GM19043 (cell line): ENCODE data around the gene HAP1.
"Not testable (repeated sequence)": the region's sequence is repeated elsewhere in the genome, so short reads cannot be mapped to it uniquely, and the experiment has no call there.

ENCODE experiments used
- ATAC-seq: cut with Tn5 transposase; IDR thresholded peaks from one replicate; pipeline ENCODE4 v1.9.1; 2021; ENCODE audit warnings: low read depth; ENCODE audit not compliant: unreplicated experiment

HAP1 gene

GRCh38 chr17:41734139-41734948 is at the start of gene HAP1:
Gene HAP1, minus strand, starts transcription at chr17:41734643. Its CDS starts 9 bp downstream, at chr17:41734634.
- no peak for ATAC-seq

GRCh38 chr17:41782142-41782541 is 47.7 kb upstream of the HAP1 start:
- ATAC-seq, result no peak

- no peak for ATAC-seq
These were observed 47.1 kb upstream of the HAP1 start for GRCh38 chr17:41781404-41782110.

- ATAC-seq, result no peak
These were observed 45.5 kb upstream of the HAP1 start for GRCh38 chr17:41779954-41780353.

DNA sequence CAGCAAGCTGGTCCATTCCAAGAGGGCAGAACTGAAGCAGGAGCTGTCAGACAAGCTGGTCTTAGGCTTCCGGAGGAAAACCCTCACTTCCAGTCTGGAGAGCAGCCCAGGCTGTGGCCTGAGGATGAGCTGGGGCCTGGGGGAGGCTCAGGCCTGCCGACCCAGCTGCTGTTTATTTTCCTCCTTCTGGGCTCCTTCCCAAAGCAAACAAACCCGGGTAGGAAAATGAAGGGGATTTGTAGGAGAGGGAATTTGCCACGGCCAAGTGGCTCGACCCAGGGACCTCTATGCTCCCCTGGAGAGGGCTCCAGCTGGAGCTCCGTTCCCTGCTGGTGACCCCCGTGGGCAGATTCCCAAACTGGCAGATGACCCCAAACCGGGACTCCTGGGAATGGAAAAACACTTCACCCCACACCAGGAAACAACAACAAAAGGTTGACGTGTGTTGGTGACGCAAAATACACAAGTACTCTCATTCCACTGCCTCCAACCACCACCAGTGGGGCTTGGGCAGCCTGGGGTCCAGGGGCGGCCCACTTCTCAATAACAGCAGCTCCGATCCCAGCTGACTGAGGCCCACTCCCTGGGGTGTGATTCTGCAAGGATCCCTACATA is 43.2 kb upstream of the HAP1 start:
- ATAC-seq, result no peak

DNA sequence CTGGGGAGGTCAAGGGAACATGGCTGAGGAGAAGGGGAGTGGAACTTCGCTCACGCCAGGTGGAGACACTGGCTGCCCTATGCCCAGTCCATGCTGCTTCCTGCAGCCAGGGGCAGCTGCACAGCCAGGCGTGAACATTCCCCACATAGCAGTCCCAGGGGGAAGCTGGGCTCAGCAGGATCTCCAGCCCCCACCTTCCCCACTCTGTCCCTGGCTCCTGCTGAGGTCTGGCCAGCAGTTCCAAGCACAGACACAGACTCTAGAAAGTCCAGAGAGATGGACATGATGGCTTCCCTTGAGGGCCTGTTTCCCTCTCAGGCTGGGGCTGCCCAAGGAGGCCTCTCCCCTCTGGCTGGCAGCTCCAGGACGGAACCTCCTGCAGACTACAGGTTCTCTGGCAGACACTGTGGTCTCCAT is 42.7 kb upstream of the HAP1 start:
- no peak for ATAC-seq

DNA sequence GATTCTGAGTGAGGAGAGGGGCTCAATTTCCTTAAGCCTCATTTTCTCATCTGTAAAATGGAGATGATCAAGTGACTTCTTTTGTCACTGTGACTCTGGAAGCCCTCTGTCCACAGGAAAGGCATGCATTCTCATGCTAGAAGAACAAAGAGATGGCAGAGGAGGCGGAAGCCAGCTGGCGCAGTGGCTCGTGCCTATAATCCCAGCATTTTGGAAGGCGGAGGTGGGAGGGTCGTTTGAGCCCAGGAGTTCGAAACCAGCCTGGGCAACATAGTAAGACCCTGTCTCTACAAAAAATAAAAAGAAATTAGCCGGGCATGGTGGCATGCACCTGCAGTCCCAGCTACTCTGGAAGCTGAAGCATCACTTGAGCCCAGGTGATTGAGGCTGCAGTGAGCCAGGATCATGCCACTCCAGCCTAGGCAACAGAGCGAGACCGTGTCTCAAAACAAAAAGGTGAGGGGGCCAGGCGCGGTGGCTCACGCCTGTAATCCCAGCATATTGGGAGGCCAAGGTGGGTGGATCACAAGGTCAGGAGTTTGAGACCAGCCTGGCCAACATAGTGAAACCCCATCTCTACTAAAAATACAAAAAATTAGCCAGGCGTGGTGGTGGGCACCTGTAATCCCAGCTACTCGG is 41.9 kb upstream of the HAP1 start:
- ATAC-seq, result not testable (repeated sequence)

GRCh38 chr17:41775394-41776226 is 41.2 kb upstream of the HAP1 start:
- no peak for ATAC-seq

GRCh38 chr17:41773731-41774193 is 39.3 kb upstream of the HAP1 start:
- no peak for ATAC-seq

- no peak for ATAC-seq
These were observed 38.7 kb upstream of the HAP1 start for GRCh38 chr17:41773190-41773588.

DNA sequence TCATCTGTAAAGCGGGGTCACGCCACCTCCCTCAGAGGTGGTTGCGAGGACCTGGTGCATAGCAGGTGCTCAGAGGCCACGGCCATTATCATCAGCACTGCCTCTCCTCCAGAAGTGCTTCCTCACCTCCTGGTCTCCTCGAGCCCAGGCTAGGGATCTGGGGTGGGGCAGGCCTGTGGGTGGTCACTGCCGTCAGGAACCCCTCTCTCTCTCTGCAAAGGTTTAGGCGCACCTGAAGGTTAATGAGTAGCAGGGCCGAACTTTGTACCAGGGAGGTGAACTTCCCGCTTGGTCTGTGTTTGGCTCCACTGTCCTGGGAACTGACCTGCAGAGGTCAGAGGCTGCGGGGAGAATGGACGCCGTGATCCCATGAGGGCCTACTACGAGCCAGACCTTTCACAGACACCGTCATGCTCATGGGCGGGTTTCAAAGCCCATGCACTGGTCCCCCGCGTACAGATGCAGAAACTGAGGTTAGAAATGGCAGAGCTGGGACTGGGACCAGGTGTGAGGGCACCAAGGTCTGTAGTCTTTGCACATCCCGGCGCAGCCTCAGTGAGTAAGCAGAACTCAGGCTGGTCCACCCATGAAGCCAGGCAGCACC is 38.2 kb upstream of the HAP1 start:
- no peak for ATAC-seq

- ATAC-seq, result no peak
These were observed 37.8 kb upstream of the HAP1 start for GRCh38 chr17:41772218-41772585.

- ATAC-seq, result no peak
These were observed 37.2 kb upstream of the HAP1 start for GRCh38 chr17:41771389-41772206.

- no peak for ATAC-seq
These were observed 35.5 kb upstream of the HAP1 start for GRCh38 chr17:41769985-41770384.

- no peak for ATAC-seq
These were observed 35.0 kb upstream of the HAP1 start for GRCh38 chr17:41769346-41769862.

DNA sequence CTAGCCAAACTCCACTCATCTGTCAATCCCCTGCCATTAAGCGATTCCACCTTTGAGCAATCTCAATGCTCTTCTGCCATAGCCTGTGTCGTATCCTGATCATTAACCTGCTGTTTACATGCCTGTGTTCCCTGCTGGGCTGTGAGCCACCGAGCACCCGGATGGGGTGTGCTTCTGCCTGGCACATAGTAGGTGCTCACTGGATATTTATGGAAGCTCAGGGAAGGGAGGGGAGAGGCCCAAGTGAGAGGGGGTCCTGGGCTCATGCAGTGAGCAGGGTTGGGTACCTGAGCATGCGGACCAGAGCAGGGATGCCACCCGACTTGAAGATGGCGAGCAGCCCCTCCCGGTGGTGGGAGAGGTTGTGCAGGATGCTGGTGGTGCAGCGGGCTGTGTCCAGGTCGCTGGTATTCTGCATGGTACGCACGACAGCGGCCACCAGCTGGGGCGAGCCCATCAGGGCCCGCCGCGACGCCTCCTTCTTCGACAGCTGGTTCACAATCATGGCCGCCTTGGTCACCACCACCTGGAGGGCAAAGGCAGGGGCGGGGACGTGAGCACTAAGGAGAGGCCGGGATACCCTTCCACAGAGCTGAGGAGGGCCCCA is 34.3 kb upstream of the HAP1 start:
- no peak for ATAC-seq

DNA sequence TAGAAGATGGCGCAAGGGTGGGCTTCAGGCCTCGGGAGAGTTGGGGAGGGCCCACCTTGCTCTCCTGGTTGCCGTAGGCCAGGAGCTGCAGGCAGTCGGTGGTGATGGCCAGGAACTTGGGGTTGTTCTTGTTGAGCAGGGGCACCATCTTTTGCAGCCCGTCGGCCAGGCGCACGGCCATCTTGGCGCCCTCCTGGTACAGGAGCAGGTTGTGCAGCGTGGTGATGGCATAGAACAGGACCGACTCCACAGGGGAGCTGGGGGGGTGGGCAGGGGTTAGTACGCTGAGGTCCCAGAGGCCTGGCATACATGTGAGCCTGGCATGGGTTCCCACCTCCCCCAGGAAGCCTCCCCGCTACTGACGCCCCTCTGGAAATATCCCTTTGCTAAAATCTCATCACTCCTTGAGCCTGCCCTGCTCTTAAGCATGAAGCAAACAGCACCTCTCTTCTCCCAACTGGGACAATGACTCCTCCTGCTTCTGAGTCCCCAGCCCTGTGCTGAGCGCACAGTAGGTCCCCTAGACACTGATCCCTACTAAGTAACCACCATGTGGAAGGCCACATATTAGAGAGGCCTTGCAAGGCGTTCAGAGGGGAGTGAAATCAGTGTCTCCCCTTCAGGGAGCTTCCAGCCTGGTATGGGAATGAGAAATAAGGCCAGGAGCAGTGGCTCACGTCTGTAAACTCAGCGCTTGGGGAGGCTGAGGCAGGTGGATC is 33.0 kb upstream of the HAP1 start:
- ATAC-seq, result no peak

- no peak for ATAC-seq
These were observed 31.7 kb upstream of the HAP1 start for GRCh38 chr17:41766135-41766534.
